Measurements from ENCODE around the gene RSPO3.

DNA sequence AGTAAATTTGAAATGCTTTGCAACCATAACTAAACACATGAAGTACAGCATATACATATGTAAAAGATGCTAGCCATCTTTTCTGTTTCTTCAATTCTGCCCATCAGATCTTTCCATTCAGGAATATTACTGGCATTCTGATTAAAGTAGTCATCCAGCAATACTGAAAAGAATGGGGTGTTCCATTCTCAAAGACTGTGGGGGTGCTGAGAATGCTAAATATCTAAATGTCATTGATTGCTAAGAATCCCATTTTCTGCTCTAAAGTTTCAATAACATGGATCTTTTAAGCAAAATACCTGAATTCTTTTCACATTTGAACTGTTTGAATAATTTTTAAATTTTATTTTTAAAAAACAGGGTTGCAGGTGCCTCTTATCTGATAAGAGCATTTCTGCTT, 6.2 kb downstream of the RSPO3 start:
- TF ChIP-seq CTCF (IDR thresholded peaks at IDR 0.05) (no peak), POLR2A (IDR thresholded peaks at IDR 0.05) (no peak)
